DMS53 (cell line): Measurements from ENCODE around the gene ACTL8.
A peak's percentile ranks its signal among the peaks of the same experiment; 100 is the strongest.

ENCODE experiments used
- DNase-seq: peaks from one replicate; lab custom pipeline; 2025; lab: John Stamatoyannopoulos, UW

ACTL8 gene

DNA sequence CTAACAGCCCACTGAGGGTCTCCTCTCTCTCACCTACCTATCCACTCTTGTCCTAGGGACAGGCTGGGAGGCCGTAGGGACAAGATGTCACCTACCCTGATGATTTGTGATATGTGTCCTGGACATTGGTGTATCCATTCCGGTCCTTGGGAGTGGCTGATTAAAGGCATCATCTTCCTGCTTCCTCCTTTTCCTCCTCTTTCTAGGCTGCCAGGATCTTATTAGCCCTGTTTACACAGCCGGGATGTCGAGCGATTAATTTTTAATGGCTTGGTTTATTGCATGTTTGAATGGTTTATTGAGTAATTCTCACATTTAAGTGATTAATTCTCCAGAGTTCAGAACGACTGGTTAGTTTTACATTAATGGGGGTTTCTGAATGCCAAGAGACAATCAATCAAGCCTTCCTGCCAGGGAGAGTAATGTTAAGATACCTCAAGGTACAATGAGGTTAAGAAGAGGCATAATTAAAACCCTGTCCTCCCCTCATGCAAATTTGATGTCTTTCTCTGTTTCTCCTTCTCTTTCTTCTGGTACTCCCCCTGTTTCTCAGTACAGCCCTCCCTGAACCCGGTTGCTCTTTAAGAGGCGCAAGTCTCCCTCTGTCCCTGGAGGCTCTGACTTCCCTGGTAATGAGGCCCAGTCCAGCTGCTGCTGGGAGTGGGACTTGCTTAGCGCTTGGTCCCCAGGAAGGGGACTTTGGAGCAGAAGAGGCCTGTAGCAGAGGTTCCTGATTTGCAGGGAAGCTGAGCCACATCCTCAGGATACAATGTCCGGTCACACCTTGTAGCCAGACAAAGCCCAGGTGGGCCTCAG lies 50.9 kb downstream of the ACTL8 start:
- no peak for DNase-seq

DNA sequence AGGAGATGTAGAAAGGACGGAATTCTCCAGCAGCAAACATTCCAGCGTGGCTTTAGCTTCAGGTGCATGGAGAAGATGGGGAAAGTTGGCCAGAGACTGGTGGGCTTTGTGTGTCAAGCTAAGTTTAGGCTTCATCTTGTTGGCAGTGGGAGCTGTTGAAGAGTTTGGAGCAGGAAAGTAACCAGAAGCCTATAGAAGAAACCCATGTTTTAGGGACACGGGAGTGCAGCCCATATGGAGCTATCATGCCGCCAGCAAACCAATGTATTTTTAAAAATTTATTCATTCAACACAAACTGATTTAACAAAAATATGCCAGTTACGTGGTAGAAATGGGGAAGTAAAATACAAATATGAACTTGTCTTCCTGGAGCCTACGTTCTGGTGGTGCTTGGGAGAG lies 53.7 kb downstream of the ACTL8 start:
- no peak for DNase-seq

DNA sequence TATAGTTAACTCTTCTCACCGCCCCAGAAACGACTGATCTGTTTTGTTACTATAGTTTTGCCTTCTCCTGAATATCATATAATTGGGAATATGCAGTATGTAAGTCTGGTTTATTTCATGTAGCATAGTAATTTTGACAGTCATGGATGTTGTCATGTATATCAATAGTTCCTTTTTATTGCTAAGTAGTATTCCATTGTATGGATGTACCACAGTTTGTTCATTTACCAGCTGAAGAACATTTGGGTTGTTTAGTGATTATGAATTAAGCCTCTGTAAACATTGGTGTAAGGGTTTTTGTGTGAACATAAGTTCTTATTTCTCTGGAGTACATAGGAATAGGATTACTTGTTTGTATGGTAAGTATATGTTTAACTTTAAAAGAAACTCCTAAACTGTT lies 55.5 kb downstream of the ACTL8 start:
- no peak for DNase-seq

DNA sequence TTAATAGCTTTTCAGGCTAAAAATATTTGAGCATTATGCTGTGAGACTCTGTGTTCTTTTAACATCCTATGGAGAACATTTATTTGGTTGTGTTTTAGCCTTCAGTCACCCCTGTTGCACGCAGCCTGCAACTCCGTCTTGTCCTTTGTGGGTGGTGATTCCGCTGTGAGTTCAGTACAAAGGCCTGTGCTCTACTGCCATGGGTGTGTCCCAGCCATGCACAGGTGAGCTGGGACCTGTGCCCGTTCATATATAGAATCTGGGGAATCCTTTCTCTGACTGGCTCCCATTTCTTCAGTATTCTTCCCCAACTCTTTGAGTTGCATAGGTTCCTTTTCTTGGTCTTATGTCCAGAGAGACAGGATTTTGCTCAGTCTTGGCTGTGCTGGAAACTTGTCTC lies 61.4 kb downstream of the ACTL8 start:
- DNase-seq = no peak

DNA sequence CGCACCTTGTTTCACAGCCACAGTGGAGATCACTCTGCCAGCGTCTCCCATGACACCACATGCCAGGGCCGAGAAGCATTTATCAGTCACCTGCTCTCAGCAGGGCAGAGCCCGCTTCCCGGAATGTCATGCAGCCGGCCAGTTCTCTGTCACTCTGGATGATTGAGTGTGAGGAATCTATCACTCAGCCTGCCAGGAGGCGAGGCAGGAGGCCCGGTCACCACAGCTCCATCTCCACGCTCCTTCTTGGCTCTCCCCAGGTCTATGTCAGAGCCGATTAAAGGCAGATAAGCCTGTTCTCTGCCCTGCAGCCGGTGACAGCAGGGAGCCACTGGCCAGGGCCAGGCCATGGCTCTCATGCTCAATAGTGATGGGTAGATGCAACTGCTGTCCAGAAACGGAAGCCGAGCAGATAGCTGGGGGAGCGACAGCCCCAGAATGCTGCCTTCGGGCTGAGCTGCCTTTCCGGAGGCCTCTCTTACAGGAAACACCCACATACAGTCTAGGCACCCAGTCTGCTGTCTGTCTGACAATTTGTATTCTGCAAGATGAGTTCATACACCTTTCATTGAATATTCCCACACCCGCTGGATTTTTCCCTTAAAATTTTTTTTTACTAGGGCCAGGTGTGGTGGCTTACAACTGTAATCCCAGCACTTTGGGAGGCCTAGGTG lies 64.1 kb downstream of the ACTL8 start:
- DNase-seq = no peak

DNA sequence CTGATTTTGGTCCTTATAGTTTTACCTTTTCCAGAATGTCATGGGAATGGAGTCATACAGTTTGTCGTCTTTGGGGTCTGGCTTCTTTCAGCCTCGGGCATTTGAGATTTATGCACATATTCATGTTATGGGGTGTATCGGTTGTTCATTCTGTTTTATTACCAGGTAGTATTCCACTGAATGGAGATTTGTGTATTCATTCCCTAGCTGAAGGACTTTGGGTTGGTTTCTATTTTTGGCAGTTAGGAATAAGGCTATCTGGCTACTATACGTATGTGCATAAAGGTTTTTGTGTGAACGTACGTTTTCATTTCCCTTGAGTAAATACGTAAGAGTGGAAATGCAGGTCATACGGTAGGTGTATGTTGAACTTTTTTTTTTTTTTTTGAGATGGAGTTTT lies 65.1 kb downstream of the ACTL8 start:
- DNase-seq = no peak

DNA sequence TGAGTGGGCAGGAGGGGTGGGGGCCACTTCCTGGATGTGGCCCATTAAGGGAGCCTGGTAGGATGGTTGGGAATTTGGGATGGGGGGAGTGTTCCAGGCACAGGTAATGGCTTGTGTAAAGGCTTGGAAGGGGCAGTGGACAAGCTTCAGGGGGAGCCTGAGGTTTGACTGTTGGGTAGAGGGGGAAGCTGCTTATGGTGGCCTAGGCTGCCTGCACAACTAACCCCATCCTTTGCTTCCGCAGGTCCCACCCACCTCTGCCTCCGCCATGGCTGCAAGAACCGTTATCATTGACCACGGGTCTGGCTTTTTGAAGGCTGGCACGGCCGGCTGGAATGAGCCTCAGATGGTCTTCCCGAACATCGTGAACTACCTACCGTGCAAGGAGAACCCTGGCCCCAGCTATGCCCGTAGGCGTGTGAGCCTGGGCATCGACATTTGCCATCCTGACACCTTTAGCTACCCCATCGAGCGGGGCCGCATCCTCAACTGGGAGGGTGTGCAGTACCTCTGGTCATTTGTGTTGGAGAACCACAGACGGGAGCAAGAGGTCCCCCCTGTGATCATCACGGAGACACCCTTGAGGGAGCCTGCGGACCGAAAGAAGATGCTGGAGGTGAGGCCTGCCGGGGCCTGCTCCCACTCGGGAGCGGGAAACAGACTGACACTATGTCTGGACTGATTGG lies 67.8 kb downstream of the ACTL8 start:
- no peak for DNase-seq

DNA sequence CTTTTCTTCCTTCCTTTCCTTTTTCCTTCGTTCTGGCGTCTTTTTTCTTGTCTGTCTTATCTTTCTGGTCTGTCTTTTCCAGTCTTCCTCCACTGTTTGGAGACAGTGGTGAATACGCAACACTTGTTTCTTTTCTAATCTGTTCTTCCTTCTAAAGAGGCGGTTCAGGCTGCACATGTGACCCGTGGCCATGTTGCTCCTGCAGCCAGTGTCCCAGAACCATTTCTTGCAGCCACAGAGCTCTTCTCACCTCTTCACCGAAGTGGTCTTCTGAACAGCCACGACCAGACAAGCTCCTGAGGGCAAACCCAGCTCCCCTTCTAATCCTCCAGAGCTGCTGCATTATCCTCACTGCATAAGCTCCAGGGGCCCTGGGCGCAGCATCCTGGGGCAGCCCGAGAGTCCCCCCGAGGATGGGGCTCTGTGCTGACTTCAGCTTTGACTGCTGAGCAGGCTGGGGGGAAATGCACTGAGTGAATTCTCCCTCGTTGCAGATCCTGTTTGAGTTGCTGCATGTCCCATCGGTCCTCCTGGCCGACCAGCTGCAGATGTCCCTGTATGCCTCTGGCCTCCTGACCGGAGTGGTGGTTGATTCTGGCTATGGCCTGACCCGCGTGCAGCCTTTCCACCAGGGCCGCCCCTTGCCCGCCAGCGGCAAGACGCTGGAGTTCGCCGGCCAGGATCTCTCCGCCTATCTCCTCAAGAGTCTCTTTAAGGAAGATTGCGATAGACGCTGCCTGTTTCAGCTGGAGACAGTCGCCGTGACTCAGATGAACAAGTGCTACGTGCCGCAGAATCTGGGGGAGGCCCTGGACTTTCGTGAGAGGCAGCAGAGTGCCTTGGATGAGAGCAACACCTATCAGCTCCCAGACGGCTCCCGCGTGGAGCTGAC lies 70.4 kb downstream of the ACTL8 start:
- no peak for DNase-seq

DNA sequence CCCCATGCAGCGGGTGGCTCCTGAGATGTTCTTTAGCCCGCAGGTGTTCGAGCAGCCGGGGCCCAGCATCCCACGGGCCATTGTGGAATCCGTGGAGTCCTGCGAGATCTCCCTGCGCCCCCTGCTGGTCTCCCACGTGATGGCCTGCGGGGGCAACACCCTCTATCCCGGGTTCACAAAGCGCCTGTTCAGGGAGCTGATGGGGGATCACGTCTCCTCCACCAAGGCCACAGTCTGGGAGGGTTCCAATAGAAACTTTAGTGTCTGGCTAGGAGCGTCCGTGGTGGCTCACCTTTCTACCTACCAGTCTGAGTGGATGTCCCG lies 71.0 kb downstream of the ACTL8 start:
- peak; percentile 52 for DNase-seq

DNA sequence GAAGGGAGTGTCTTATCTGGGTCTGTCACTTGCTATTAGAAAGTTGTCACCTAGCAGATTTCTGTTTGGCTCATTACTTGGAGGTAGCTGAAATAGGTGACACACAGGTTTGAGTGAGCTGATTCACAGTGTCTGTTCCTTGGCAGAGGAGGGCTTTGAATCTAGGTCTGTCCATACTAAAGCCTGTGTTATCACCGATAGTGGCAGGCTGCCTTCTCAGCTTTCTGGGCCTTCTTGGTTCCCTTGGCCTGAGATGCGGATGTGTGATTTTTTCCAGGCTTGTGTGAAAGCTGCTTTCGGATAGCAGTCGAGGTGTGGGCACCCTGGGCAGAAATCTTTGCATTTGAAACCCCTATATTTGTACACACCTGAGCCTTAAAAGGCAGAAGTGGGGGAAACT lies 73.9 kb downstream of the ACTL8 start:
- no peak for DNase-seq

DNA sequence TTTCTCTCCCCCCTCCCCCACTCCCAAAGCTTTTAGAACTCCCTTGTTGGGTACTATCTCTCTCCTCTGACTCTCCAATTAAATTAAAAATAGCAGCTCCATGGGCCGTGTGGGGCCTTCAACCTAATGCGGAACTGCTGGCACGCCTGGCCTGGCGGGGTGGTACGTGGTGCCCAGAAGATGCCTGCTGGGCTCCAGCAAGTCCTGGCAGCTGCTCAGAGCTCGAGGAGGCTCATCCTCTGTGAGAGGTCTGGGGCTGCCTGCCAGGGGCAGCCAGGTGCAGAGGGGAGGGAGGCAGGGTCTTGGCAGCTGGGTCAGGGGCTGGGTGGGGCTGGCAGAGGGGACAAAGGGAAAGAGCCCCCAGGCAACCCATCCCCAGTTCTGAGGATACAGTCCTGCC lies 74.4 kb downstream of the ACTL8 start:
- DNase-seq = no peak

DNA sequence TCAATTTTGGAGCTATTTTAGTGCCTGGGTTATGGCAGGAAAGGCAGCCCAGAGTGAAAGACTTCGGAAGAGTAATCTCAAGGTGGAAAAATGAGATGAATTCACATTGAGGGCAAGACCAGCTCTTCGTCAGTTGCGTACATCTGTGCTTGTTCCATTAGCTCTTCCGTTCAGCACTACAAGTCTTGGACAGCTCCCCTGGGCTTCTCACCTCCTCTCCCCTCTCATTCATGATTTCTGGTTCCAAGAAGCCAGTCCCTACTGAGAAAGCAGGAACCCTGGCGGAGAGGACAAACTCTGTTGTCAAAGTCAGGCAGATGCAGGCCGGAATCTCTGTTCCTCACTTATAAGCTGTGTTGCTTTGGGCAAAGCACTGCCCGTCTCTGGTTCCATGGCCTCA lies 76.5 kb downstream of the ACTL8 start:
- peak; percentile 31 for DNase-seq

DNA sequence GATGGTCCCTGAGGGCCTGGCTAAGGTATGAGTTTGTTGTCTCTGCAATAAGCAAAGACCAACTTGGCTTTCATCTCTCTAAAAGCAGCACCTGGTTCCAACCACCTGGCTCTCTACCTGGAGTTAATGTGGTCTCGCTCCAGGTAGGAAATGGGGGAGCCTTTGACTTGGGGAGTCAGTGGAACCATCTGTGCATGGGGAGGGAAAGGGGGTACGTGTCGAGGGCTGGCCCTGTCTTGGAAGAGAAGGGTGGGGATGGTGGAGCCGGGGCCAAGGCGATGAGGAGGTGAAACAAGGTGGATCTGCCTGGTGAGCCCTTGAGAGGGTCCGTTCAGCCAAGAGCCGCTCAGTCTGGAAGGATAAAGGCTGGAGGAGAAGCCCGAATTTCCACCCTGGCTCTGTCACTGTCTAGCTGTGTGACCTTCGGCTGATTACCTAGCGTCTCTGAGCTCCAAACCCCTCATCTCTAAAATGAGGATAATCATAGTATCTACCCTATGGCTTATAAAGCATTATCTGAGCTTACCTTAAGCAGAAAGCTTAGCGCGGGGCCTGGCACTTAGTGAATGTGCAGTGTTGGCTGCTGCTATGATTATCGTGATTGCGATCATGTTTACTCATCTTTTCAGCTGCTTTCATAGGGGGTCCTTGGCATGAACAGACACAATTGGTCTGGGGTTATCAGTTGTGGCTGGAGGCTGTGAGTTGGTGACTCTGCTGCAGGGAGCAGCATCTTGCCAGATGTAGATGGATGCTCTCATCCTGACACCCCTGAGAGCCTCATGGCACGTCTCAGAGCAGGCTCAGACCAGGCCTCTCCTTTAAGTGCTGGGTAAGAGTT lies 78.7 kb downstream of the ACTL8 start:
- no peak for DNase-seq

DNA sequence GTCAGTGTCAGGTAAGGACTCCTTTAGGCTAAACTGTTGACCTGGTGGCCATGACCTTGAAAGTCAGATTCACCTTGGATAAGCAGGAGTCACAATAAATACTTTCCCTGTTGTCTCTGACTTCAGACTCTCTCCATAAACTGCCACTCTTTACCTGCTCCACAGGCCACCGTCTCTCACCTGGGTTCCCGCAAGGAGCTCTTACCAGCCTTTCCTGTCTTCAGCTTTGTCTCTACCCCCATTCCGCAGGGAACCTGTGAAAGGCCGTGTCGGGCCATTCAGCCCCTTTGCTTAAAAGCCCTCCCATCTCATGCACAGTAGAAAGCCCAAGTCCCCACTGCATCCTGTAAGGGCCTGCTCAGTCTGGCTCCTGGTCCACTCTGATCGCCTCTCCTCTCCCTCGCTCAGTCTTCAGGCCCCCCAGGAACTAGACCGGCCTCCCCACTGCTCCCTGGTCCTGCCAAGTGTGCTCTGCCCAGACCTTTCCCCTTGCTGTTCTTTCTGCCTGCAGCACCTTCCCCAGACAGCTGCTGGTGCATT lies 79.5 kb downstream of the ACTL8 start:
- no peak for DNase-seq

DNA sequence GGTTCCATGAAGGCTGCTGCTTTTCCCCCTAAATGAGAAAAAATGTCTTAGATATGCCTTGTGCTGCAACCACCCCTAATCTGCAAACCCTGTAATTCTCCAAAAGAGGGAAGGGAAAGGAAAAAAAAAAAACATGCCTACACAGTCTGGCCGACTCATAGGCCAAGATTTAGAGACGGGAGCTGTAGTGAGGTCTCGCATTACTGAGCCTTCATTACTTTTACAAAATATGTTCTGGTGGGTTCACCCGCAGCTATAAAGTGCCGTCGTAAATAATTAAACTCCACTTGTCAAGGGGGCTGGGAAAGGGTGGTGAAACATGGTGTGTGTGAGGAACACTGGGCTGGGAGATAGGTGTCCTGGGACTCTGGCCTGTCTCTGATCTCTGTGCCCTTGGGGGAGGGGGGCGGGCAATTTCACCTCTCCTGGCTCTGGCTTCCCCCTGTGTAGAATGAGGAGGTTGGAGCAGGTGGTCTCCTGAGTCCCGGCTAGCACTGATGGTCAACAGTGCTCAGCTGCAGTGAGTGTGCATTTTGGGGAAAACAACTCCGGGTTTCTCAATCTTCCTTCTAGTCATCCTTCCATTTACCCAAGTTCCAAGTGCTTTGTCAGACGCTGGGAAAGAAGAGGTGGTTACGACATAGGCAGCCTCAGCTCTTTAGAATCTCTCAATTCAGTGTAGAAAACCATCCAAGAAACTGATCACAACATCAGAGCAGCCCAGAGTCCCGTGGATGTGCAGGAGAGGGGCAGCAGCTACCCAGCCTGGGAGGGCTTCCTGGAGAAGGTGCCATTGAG lies 82.3 kb downstream of the ACTL8 start:
- no peak for DNase-seq

DNA sequence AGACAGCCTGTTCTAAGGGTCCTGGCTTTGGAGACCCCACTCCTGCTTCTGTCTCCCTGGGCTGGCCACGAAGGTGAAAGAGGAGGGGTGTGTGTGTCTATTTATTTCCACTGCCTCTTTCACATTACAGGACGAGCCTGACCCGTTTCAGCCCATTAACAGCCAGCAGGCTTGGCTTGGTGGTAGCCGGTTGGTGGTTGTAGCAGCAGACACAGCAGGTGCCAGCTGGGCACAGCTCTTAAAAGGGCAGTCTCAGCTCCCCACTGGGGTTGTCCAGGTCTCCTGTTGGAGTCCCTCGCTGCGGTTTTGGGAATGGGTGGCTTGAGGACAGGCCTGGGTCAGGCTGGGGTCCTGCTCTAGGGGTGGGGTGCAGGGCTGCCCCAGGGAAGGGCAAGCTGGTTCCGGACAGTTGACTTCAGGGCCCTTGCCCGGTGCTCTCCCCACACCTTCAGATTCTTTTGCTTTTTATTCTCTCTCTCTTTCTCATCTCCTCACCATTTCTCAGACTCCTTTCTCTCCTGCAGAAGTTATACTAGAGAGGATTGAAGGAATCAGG lies 84.6 kb downstream of the ACTL8 start:
- no peak for DNase-seq

DNA sequence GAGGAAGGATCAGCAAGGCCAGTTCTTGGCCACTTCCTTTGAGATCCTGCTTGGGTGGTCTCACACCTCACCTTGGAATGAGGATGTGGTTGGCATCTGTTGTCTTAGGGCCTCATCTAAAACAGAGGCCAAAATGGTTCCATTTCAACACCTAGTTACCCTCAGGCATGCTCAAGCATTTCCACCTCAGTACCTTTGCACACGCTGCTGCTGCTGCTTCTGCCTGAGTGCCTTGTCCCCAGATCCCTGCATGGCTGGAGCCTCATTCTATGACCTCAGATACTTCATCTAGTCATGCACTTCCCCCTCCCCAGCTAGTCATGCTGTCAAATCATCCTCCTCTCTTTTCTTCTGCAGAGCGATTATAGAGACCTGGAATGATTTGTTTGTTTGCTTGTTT lies 86.8 kb downstream of the ACTL8 start:
- no peak for DNase-seq

DNA sequence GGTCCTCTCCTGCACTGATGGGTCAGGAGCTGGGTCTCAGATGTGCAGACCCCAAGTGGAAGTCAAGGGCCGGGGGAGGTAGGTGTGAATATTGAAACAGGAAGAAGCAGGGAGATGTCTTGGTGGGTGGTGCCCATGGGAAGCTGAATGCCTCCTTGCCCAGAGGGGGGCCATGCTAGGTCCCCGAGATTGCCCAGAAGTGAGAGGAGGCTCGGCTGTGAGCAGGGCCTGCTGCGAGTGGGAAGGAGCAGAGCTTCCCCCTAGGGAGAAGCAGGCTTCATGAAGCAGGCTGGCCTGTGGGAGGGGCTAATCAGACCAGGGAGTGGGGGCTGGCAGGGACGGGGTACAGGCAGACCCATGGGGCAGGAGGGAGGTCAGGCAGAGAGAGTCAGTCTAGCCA lies 87.6 kb downstream of the ACTL8 start:
- DNase-seq = no peak

DNA sequence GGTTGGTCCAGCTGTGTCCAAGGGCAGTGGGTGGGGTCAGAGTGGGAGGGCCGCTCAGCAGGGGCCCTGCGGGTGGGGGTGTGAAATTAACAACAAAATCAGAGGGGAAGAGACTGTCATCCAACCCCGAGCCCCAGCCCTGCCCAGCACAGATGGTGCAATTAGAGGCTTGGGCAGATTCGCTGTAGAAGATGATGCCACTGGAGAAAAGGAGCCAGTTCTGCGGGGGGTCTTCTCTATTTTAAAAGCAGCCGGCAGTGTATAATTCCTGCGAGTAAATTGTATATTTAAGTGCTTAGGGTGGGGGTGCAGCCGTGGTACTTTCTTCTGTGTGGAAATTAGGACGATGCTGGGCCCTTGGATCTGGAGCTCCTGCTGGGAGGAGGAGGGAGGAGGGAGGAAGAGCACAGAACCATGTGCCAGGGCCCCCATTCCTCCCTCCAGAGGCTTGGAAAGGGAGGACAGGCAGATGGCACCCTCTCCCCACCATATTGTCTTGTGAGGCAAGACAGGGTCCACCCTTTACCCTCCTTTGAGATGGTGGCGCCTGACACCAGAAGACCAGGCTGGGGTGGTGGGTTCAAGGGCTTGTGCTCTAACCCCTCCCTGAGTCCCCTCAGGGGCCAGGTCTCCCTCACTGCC lies 89.2 kb downstream of the ACTL8 start:
- no peak for DNase-seq
